Measurements from ENCODE around the gene ANKRD11. TPM values are rescaled to one million over a fixed set of nuclear protein-coding genes. Genes with fewer than 3 reads are reported as not detected.
"Not testable (repeated sequence)": the region's sequence is repeated elsewhere in the genome, so short reads cannot be mapped to it uniquely, and the experiment has no call there.

ANKRD11 gene
- total and polyA plus RNA-seq, 3 experiments from 2014 or later, result 39.8 to 150 (median 130) TPM

DNA sequence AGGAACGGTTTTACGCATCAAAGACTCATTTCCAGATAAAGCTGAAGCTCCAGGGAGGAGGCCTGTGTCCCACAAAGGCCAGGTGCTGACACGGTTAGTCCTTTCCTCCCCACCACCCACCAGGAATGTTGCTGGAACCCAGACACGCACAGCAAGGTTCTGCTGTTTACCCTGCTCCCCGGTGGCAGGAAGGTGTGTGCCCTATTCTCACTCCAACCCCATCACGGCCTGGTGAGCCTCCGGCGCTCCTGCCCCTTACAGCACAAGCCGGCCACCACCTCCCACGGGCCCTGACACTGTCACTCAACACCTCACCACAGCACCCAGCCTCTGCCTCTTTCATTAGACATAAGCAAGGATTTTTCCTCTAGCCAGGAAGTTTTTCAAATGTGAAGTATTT is 47.8 kb downstream of the ANKRD11 start:
- Histone ChIP-seq H3K4me1 (ENCODE audit: insufficient read depth, low read length) (peaks cover 95% of the 10 kb centered on the region), H3K9me3 (ENCODE audit: low read length) (no peaks in the 10 kb centered on the region), H3K4me3 (ENCODE audit: low read length) (no peak overlapping the region), H3K36me3 (ENCODE audit: insufficient read depth, low read length) (no peaks in the 10 kb centered on the region), H3K27ac (ENCODE audit: low read depth, low read length) (no peak overlapping the region), H3K27me3 (ENCODE audit: insufficient read depth, low read length, poor library complexity, severe bottlenecking) (no peaks in the 10 kb centered on the region)
- Mint-ChIP-seq H3K27ac (peak overlapping the region; percentile 44 to 91 (median 85)), H3K9me3 (no peaks in the 10 kb centered on the region), H3K36me3 (peaks cover 0 to 19% (median 3%) of the 10 kb centered on the region in 3 donors), H3K4me3 (peak overlapping the region; percentile 19 to 80 (median 65)), H3K27me3 (no peaks in the 10 kb centered on the region), H3K4me1 (peaks cover 61 to 100% (median 91%) of the 10 kb centered on the region in 3 donors)
- POLR2A ChIA-PET, result no interaction called here
- CTCF ChIA-PET, result no interaction called here
- DNase-seq, result no peak

GRCh38 chr16:89439659-89440058 is 50.7 kb downstream of the ANKRD11 start:
- H3K9me3 ChIP-seq (ENCODE audit: low read length), result no peaks in the 10 kb centered on the region
- POLR2A ChIA-PET, result no interaction called here
- CTCF ChIA-PET, result interaction anchor here (0.8 to 1.6 kb wide), 2 partner anchors 34 to 43 kb away, joined by 3 read pairs; no protein-coding TSS in a partner anchor
- H3K27ac ChIP-seq (ENCODE audit: low read depth, low read length), result no peak overlapping the region
- no peak overlapping the region for H3K4me3 ChIP-seq (ENCODE audit: low read length)
- peak overlapping the region in 7 of 8 donors; percentile 5 to 90 (median 37) for H3K27ac Mint-ChIP-seq
- H3K36me3 Mint-ChIP-seq, result peaks cover 0 to 29% (median 10%) of the 10 kb centered on the region in 3 donors
- peaks cover 94% of the 10 kb centered on the region for H3K4me1 ChIP-seq (ENCODE audit: insufficient read depth, low read length)
- H3K9me3 Mint-ChIP-seq, result peaks cover 0 to 3% (median 0%) of the 10 kb centered on the region in 5 donors
- no peaks in the 10 kb centered on the region for H3K27me3 Mint-ChIP-seq
- H3K36me3 ChIP-seq (ENCODE audit: insufficient read depth, low read length), result no peaks in the 10 kb centered on the region
- no peaks in the 10 kb centered on the region for H3K27me3 ChIP-seq (ENCODE audit: insufficient read depth, low read length, poor library complexity, severe bottlenecking)
- peak overlapping the region in 3 of 7 donors; percentile 0 to 59 (median 2) for H3K4me3 Mint-ChIP-seq
- DNase-seq, result no peak
- H3K4me1 Mint-ChIP-seq, result peaks cover 31 to 90% (median 80%) of the 10 kb centered on the region in 3 donors

- H3K27me3 Mint-ChIP-seq, result no peaks in the 10 kb centered on the region
- H3K36me3 Mint-ChIP-seq, result peaks cover 0 to 33% (median 10%) of the 10 kb centered on the region in 3 donors
- ChIA-PET POLR2A (no interaction called here), CTCF (interaction anchor here (1.3 to 1.6 kb wide), 2 partner anchors 36 to 71 kb away, joined by 3 to 4 read pairs; no protein-coding TSS in a partner anchor)
- no peak overlapping the region for H3K4me3 ChIP-seq (ENCODE audit: low read length)
- no peak for DNase-seq
- H3K4me3 Mint-ChIP-seq, result peak overlapping the region in 3 of 7 donors; percentile 9 to 32 (median 29)
- H3K36me3 ChIP-seq (ENCODE audit: insufficient read depth, low read length), result no peaks in the 10 kb centered on the region
- no peak overlapping the region for H3K27ac ChIP-seq (ENCODE audit: low read depth, low read length)
- peaks cover 15 to 84% (median 63%) of the 10 kb centered on the region in 3 donors for H3K4me1 Mint-ChIP-seq
- no peaks in the 10 kb centered on the region for H3K27me3 ChIP-seq (ENCODE audit: insufficient read depth, low read length, poor library complexity, severe bottlenecking)
- peaks cover 0 to 3% (median 0%) of the 10 kb centered on the region in 5 donors for H3K9me3 Mint-ChIP-seq
- peak overlapping the region; percentile 10 to 80 (median 54) for H3K27ac Mint-ChIP-seq
- H3K4me1 ChIP-seq (ENCODE audit: insufficient read depth, low read length), result peaks cover 94% of the 10 kb centered on the region
- no peaks in the 10 kb centered on the region for H3K9me3 ChIP-seq (ENCODE audit: low read length)
Observed at GRCh38 chr16:89437991-89438390, 52.4 kb downstream of the ANKRD11 start.

GRCh38 chr16:89437251-89437987 is 52.9 kb downstream of the ANKRD11 start:
- POLR2A ChIA-PET, result no interaction called here
- Mint-ChIP-seq H3K4me3 (peak overlapping the region in 6 of 7 donors; percentile 9 to 85 (median 30)), H3K9me3 (peaks cover 0 to 3% (median 0%) of the 10 kb centered on the region in 5 donors)

GRCh38 chr16:89436366-89436765 is 54.0 kb downstream of the ANKRD11 start:
- Histone ChIP-seq H3K27ac (ENCODE audit: low read depth, low read length) (no peak overlapping the region), H3K27me3 (ENCODE audit: insufficient read depth, low read length, poor library complexity, severe bottlenecking) (no peaks in the 10 kb centered on the region), H3K36me3 (ENCODE audit: insufficient read depth, low read length) (no peaks in the 10 kb centered on the region), H3K4me1 (ENCODE audit: insufficient read depth, low read length) (peaks cover 96% of the 10 kb centered on the region), H3K4me3 (ENCODE audit: low read length) (no peak overlapping the region), H3K9me3 (ENCODE audit: low read length) (no peaks in the 10 kb centered on the region)
- DNase-seq, result no peak
- Mint-ChIP-seq H3K9me3 (peaks cover 0 to 3% (median 0%) of the 10 kb centered on the region in 5 donors), H3K36me3 (peaks cover 0 to 33% (median 10%) of the 10 kb centered on the region in 3 donors), H3K27me3 (no peaks in the 10 kb centered on the region), H3K4me1 (peaks cover 0 to 70% (median 47%) of the 10 kb centered on the region in 3 donors), H3K27ac (peak overlapping the region in 3 of 8 donors; percentile 83 to 91 (median 90)), H3K4me3 (peak overlapping the region in 4 of 7 donors; percentile 69 to 85 (median 82))
- ChIA-PET POLR2A (interaction anchor here (0.6 to 0.9 kb wide), 3 partner anchors 22 to 604 kb away, joined by 3 to 5 read pairs (median 3); no protein-coding TSS in a partner anchor), CTCF (interaction anchor here (1.2 to 2.1 kb wide), 2 partner anchors 19 to 36 kb away, joined by 3 to 6 read pairs; no protein-coding TSS in a partner anchor)

More at GRCh38 chr16:89437251-89437987, 52.9 kb downstream of the ANKRD11 start:
- Histone ChIP-seq H3K36me3 (ENCODE audit: insufficient read depth, low read length) (no peaks in the 10 kb centered on the region), H3K27me3 (ENCODE audit: insufficient read depth, low read length, poor library complexity, severe bottlenecking) (no peaks in the 10 kb centered on the region), H3K9me3 (ENCODE audit: low read length) (no peaks in the 10 kb centered on the region), H3K27ac (ENCODE audit: low read depth, low read length) (no peak overlapping the region), H3K4me1 (ENCODE audit: insufficient read depth, low read length) (peaks cover 94% of the 10 kb centered on the region), H3K4me3 (ENCODE audit: low read length) (no peak overlapping the region)
- Mint-ChIP-seq H3K27me3 (no peaks in the 10 kb centered on the region), H3K4me1 (peaks cover 9 to 78% (median 58%) of the 10 kb centered on the region in 3 donors), H3K36me3 (peaks cover 0 to 33% (median 10%) of the 10 kb centered on the region in 3 donors), H3K27ac (peak overlapping the region; percentile 10 to 94 (median 70))
- DNase-seq, result no peak
- CTCF ChIA-PET, result interaction anchor here (1.2 to 1.3 kb wide), 2 partner anchors 35 to 72 kb away, joined by 3 to 4 read pairs; no protein-coding TSS in a partner anchor

DNA sequence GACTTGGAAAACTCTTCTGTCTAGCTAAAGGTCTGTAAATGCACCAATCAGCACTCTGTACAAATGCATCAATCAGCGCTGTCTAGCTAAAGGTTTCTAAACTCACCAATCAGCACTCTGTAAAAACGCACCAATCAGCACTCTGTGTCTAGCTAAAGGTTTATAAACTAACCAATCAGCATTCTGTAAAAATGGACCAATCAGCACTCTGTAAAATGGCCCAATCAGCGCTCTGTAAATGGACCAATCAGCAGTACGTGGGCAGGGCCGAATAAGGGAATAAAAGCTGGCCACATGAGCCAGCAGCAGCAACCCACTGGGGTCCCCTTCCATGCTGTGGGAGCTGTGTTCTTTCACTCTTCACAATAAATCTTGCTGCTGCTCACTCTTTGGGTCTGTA is 55.3 kb downstream of the ANKRD11 start:
- peak overlapping the region in 7 of 8 donors; percentile 48 to 91 (median 89) for H3K27ac Mint-ChIP-seq
- DNase-seq; H3K27me3 Mint-ChIP-seq; H3K27ac ChIP-seq (ENCODE audit: low read depth, low read length); H3K36me3 ChIP-seq (ENCODE audit: insufficient read depth, low read length); H3K9me3 Mint-ChIP-seq; H3K27me3 ChIP-seq (ENCODE audit: insufficient read depth, low read length, poor library complexity, severe bottlenecking); H3K9me3 ChIP-seq (ENCODE audit: low read length): not testable (repeated sequence)
- peaks cover 0 to 59% (median 34%) of the 10 kb centered on the region in 3 donors for H3K4me1 Mint-ChIP-seq
- peaks cover 94% of the 10 kb centered on the region for H3K4me1 ChIP-seq (ENCODE audit: insufficient read depth, low read length)
- peak overlapping the region; percentile 28 for H3K4me3 ChIP-seq (ENCODE audit: low read length)
- CTCF ChIA-PET, result interaction anchor here (0.8 to 2.1 kb wide), 4 partner anchors 9 to 54 kb away, joined by 3 to 6 read pairs (median 3); no protein-coding TSS in a partner anchor
- peaks cover 0 to 35% (median 10%) of the 10 kb centered on the region in 3 donors for H3K36me3 Mint-ChIP-seq
- POLR2A ChIA-PET, result interaction anchor here (0.6 kb wide), 1 partner anchor 230 kb away, joined by 6 read pairs; no protein-coding TSS in a partner anchor
- H3K4me3 Mint-ChIP-seq, result peak overlapping the region; percentile 69 to 87 (median 82)

DNA sequence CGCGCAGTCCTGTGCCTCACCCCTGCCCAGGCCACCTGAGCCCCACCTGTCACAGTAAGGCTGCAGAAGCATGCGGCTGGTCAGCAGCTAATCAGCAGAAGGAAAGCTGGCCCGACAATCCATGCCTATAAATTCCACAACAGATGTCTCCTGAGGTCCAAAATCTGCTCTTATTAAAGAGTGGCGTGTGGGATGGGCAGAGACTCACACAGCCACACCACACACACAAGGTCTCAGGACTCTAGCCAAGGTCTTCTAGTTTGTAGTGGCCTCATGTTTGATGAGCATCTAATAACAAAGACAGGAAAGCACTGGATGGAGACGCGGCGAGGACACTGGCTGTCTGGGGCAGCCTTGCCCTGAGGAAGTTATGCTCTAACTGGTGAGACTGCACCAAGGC is 55.9 kb downstream of the ANKRD11 start:
- H3K27me3 Mint-ChIP-seq, result no peaks in the 10 kb centered on the region
- no peaks in the 10 kb centered on the region for H3K36me3 ChIP-seq (ENCODE audit: insufficient read depth, low read length)
- H3K27ac Mint-ChIP-seq, result peak overlapping the region in 5 of 8 donors; percentile 47 to 69 (median 66)
- peaks cover 0 to 31% (median 10%) of the 10 kb centered on the region in 3 donors for H3K36me3 Mint-ChIP-seq
- peaks cover 0 to 3% (median 0%) of the 10 kb centered on the region in 5 donors for H3K9me3 Mint-ChIP-seq
- H3K4me3 Mint-ChIP-seq, result peak overlapping the region in 6 of 7 donors; percentile 6 to 82 (median 53)
- H3K4me3 ChIP-seq (ENCODE audit: low read length), result no peak overlapping the region
- DNase-seq, result no peak
- H3K4me1 Mint-ChIP-seq, result peaks cover 0 to 53% (median 28%) of the 10 kb centered on the region in 3 donors
- peaks cover 88% of the 10 kb centered on the region for H3K4me1 ChIP-seq (ENCODE audit: insufficient read depth, low read length)
- H3K27me3 ChIP-seq (ENCODE audit: insufficient read depth, low read length, poor library complexity, severe bottlenecking), result no peaks in the 10 kb centered on the region
- H3K27ac ChIP-seq (ENCODE audit: low read depth, low read length), result no peak overlapping the region
- H3K9me3 ChIP-seq (ENCODE audit: low read length), result no peaks in the 10 kb centered on the region
- POLR2A ChIA-PET, result no interaction called here
- CTCF ChIA-PET, result interaction anchor here (2.1 kb wide), 1 partner anchor 20 kb away, joined by 6 read pairs; no protein-coding TSS in a partner anchor
